ENCODE results near the gene DHRS11. TPM values are rescaled to one million over a fixed set of nuclear protein-coding genes. Genes with fewer than 3 reads are reported as not detected.

The DHRS11 gene
- total and polyA plus RNA-seq, 2 of the 8 experiments (the other 6 are each of a cell fraction or from before 2014, with no cell fraction given), result 29.5 to 63.3 TPM

GRCh38 chr17:36629970-36630502 lies 38.4 kb downstream of the DHRS11 start (continued):
- TF ChIP-seq MAFK (IDR thresholded peaks at IDR 0.05; ENCODE audit: low read depth, low read length) (no peak), ATF3 (IDR thresholded peaks at IDR 0.05; ENCODE audit: insufficient read depth, low read depth, low read length) (no peak), RXRA (IDR thresholded peaks at IDR 0.05; ENCODE audit: insufficient read depth, low read depth, low read length) (no peak), CEBPB (IDR thresholded peaks at IDR 0.05; ENCODE audit: low read depth, low read length) (no peak), E2F6 (IDR thresholded peaks at IDR 0.05) (no peak)
